GM21367 (cell line): Measurements from ENCODE around the gene PRKAG2.
"Not testable (repeated sequence)": the region's sequence is repeated elsewhere in the genome, so short reads cannot be mapped to it uniquely, and the experiment has no call there.

ENCODE experiments used
- ATAC-seq: cut with Tn5 transposase; IDR thresholded peaks from one replicate; pipeline ENCODE4 v1.9.1; 2021; ENCODE audit not compliant: unreplicated experiment

PRKAG2 gene

GRCh38 chr7:151876899-151877777, at the start of gene PRKAG2:
PRKAG2 (minus strand) TSS chr7:151877115; CDS start chr7:151876620, 495 bp downstream.
- ATAC-seq = peak; percentile 50

DNA sequence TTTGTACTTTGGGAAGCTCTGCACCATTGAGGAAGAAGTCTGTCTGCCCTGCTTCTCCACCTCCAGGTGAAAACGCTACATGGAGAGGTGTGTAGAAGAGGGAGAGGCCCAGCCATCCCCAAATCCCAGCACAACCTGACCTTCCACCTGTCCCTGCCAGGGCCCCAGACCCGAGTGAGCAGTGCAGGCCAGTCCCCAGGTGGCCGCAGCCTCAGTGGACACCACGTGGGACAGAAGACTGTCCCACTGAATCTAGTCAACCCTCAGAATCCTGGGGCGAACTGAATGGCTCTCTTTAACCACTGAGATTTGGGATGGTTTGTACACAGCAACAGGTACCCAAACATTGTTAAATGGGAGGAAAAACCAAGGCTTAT, 49.4 kb upstream of the PRKAG2 start:
- ATAC-seq = no peak

- ATAC-seq = no peak
These were observed 48.8 kb upstream of the PRKAG2 start for GRCh38 chr7:151925446-151926335.

GRCh38 chr7:151924508-151924907, 47.6 kb upstream of the PRKAG2 start:
- ATAC-seq = no peak

DNA sequence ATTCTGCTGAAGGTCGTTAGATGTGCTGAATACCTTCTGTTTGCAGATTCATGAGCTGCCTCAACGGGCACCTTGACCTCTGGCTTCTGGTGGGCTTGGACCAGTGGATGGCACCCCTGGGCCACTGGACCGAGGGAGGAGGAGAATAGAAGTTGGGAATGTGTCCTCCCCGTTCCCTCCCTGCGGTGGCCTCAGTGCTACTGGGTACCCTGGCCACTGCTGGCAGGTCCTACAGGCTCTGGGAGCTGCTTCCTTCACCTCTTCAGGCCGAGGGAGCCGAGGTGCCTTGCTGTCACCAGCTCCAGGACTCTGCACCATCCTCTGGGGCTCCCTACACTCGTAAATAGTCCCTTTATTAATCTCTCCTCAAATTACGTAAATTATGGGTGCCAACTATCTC, 47.1 kb upstream of the PRKAG2 start:
- no peak for ATAC-seq

DNA sequence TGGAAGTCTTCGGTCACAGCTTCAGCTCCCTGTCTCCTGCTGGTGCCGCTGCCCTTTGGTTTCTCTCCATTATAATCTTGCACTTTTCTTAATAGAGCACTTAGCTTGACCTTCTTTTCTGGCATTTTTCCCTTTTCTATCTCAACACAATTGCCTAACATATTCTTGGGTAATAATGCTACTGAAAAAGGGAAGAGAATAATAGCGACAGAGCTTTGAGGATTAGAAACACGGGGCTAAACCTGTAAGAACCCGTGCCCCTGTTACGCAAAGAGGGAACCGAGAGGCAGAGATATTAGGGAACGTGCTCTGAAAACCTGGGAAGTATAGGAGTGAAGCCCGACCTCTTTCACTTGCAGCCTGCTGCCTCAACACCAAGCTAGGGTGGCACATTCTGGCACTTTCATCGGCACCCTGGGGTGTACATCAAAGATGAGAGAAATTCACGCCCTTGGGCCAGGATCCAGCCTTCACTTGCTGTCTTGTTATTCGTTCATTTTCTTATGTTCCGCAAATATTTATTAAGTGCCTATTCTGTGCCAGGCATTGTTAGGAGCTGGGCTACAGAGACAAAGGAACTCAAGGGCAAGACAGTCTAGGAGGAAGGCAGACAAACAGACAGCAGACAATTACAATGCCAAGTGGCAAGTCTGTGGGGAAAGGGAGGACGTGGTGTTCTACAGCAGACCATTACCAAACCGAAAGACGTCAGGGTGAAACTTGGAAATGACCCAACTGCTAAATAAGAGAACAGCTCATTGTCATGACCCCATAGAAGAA, 46.4 kb upstream of the PRKAG2 start:
- ATAC-seq = no peak

GRCh38 chr7:151921451-151921850, 44.5 kb upstream of the PRKAG2 start:
- no peak for ATAC-seq

DNA sequence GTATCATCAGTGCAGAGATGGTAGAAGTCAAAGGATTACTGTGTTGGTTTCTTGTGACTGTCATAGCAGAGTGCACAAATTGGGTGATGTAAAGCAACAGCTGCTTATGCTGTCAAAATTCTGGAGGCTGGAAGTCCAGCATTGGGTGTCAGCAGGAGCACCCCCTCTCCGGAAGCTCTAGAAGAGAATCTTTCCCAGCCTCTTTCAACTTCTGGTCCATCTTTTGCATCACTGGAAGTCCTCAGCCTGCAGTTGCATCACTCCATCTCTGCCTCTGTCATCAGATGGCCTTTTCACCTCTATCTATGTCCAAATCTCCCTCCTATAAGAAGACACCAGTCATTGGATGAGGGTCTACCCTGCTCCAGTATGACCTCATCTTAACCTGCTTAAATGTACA, 43.6 kb upstream of the PRKAG2 start:
- no peak for ATAC-seq

DNA sequence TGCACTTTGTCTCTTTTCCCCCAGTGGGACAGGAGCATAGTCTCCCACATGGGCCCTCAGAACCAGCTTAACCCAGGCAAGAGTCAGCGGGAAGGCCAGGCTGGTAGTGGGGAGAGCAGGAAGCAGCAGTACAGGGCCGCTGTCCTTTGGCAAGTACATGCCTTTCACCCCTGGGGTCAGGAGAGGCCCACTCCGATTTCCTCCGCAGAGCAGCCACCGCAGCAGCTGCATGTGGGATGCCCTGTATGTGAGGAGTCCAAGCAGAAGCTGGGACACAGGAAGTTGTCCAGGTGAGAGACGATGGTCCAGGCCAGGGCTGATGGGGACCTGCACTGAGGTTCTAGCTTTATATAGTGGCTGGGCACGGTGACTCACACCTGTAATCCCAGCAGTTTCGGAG, 42.7 kb upstream of the PRKAG2 start:
- ATAC-seq = no peak

DNA sequence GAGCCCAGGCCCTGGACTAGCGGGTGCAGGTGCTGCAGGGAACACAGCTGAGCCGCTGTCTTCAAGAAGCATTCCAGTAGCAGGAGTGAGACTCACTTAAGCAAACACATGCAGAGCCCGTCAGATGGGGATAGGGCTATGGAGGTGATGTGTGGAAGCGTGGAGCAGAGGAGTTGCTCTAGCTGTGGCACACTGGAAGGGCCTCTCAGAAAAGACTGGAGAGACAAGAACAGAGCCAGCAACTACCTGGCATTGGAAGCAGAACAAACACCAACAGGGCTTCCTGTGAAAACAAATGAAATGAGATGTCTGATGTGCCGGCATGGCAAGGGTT, 41.6 kb upstream of the PRKAG2 start:
- no peak for ATAC-seq

- no peak for ATAC-seq
These were observed 41.0 kb upstream of the PRKAG2 start for GRCh38 chr7:151917791-151918509.

- no peak for ATAC-seq
These were observed 37.1 kb upstream of the PRKAG2 start for GRCh38 chr7:151914051-151914450.

- not testable (repeated sequence) for ATAC-seq
These were observed 33.7 kb upstream of the PRKAG2 start for GRCh38 chr7:151910655-151911054.

DNA sequence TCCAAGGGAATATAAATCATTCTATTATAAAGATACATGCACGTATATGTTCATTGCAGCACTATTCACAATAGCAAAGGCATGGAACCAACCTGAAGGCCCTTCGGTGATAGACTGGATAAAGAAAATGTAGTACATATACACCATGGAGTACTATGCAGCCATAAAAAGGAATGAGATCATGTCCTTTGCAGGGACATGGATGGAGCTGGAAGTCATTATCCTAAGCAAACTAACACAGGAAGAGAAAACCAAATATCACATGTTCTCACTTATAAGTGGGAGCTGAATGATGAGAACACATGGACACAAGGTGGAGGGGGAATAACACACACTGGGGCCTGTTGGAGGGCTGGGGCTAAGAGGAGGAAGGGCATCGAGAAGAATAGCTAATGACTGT, 30.2 kb upstream of the PRKAG2 start:
- not testable (repeated sequence) for ATAC-seq

DNA sequence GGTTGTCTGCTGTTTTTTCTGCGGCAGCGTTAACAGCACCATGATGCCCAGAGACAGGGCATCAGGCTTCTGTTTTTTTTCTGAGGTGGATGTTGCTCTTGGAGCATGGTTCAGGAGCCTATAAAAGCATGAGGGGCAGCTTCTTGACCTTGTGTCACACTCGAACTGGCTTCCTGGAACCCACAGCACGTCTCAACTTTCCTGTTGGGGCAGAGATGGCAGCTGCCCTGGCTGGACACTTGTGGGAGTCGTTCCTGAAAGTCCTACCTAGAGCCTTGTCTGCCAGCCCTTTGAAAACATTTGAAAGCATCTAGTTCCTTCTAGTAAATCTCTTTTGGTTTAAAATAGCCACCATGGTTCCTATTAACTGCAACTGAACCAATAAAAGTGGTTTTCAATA, 28.9 kb upstream of the PRKAG2 start:
- ATAC-seq = no peak

- no peak for ATAC-seq
These were observed 28.4 kb upstream of the PRKAG2 start for GRCh38 chr7:151905353-151905752.

- ATAC-seq = no peak
These were observed 27.4 kb upstream of the PRKAG2 start for GRCh38 chr7:151904270-151904669.

- ATAC-seq = no peak
These were observed 26.5 kb upstream of the PRKAG2 start for GRCh38 chr7:151903249-151904032.

DNA sequence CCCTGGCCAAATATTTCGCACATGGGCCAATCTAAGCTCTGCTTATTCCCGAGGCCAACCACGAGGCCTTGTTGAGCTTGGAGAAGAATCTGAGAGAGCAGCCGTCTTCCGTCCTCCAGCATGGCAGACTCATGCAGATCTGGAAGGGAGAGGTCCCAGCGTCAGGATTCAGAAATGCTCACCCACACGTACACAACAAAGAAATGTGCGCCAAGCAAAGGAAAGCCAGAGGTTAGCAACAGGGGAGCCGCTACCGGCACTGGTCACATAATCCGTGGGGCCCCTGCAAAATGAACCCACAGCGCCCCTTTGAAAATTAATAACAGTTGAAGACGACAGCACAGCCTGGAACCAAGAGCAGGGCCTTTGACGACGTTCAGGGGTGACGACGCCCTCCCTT, 25.4 kb upstream of the PRKAG2 start:
- ATAC-seq = no peak

DNA sequence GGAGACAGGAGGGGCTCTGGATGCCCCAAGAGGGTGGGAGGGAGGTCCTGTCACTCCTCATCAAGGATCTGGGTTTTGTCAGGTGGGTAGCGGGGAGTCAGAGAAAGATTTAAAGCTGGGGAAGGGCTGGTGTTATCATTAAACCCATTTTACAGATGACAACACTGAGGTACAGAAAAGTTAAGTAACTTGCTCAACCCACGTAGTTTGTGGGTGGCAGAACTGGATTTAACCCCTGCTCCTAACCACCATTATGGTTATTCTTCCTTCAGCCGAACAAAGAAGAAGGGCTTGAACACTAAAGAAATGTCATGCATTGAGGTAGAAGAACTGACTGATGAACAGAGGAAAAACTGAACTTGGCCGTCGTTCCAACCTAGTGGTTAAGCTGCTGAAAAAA, 24.9 kb upstream of the PRKAG2 start:
- no peak for ATAC-seq
